ENCODE measurements around the gene TDRD7. TPM values are rescaled to one million over a fixed set of nuclear protein-coding genes. Genes with fewer than 3 reads are reported as not detected.

TDRD7 gene
- polyA plus RNA-seq, 1 of the 3 experiments (the other 2 are of a cell fraction) = 4.9 TPM

- H2AFZ ChIP-seq (ENCODE audit: low read depth) = no peak overlapping the region
- no peak overlapping the region for H3K4me2 ChIP-seq
- H3K4me3 ChIP-seq (ENCODE audit: low read depth in 2 of 2, low read length in 1 of 2) = no peak overlapping the region
- no peaks in the 10 kb centered on the region for H3K79me2 ChIP-seq (ENCODE audit: insufficient read depth)
- POLR2A ChIA-PET = no interaction called here
- no peaks in the 10 kb centered on the region for H3F3A ChIP-seq (replicated peaks; ENCODE audit: insufficient read depth)
- 97% methylated on average over 3 of the region's 3 CpGs for WGBS (ENCODE audit: low lambda C conversion rate)
- no peak overlapping the region for H3K9ac ChIP-seq
- TF ChIP-seq USF1 (IDR thresholded peaks at IDR 0.05; ENCODE audit: borderline replicate concordance, low read depth) = no peak
- TF ChIP-seq EP300 (IDR thresholded peaks at IDR 0.05; ENCODE audit: borderline replicate concordance in 1 of 2, low read depth in 1 of 2, low read length in 1 of 2) = no peak
- TF ChIP-seq POLR2AphosphoS5 (IDR thresholded peaks at IDR 0.05; ENCODE audit: low read depth, low read length) = no peak
- TF ChIP-seq TAF1 (IDR thresholded peaks at IDR 0.05; ENCODE audit: borderline replicate concordance, low read depth, low read length) = no peak
- TF ChIP-seq CTCF (IDR thresholded peaks at IDR 0.05) = no peak
- no peak for TF ChIP-seq RCOR1 (IDR thresholded peaks at IDR 0.05; ENCODE audit: low read length)
- TF ChIP-seq CHD2 (IDR thresholded peaks at IDR 0.05; ENCODE audit: low read length, partially characterized antibody) = no peak
- TF ChIP-seq MEF2A (IDR thresholded peaks at IDR 0.05; ENCODE audit: borderline replicate concordance, low read depth) = no peak
- TF ChIP-seq REST (IDR thresholded peaks at IDR 0.05; ENCODE audit: low read depth, low read length) = no peak
- no peak for TF ChIP-seq SMC3 (IDR thresholded peaks at IDR 0.05; ENCODE audit: low read depth, low read length)
- TF ChIP-seq RAD21 (IDR thresholded peaks at IDR 0.05; ENCODE audit: low read length) = no peak
- no peak for TF ChIP-seq GATA2 (CRISPR knock-in tag; IDR thresholded peaks at IDR 0.05)
- TF ChIP-seq NFIC (IDR thresholded peaks at IDR 0.05; ENCODE audit: borderline replicate concordance) = no peak
- no peak for TF ChIP-seq RFX5 (IDR thresholded peaks at IDR 0.05; ENCODE audit: low read length)
- TF ChIP-seq SIN3A (IDR thresholded peaks at IDR 0.05; ENCODE audit: borderline replicate concordance, low read depth, low read length) = no peak
- no peak for TF ChIP-seq FOXJ3 (CRISPR knock-in tag; IDR thresholded peaks at IDR 0.05)
- H4K20me1 ChIP-seq (ENCODE audit: insufficient read depth) = no peaks in the 10 kb centered on the region
- peaks cover 34 to 37% of the 10 kb centered on the region in 2 experiments for H3K36me3 ChIP-seq (replicated peaks in 1 of 2; ENCODE audit: control insufficient read depth in 1 of 2, insufficient read depth in 2 of 2, low read length in 1 of 2)
- H3K27me3 ChIP-seq (ENCODE audit: insufficient read depth) = no peaks in the 10 kb centered on the region
- CTCF ChIA-PET = interaction anchor here (1.8 to 2.0 kb wide), 3 partner anchors 11 to 574 kb away, joined by 3 to 5 read pairs (median 4); partner anchors contain the start of gene TDRD7
- peaks cover 0 to 2% of the 10 kb centered on the region in 2 experiments; a peak in 2 of 4 replicates for H3K4me1 ChIP-seq (ENCODE audit: control insufficient read depth in 1 of 2, insufficient read depth in 2 of 2, low read depth in 1 of 2, low read length in 1 of 2)
- no peaks in the 10 kb centered on the region for H3K9me2 ChIP-seq
- H3K27ac ChIP-seq (ENCODE audit: low read depth in 2 of 2, low read length in 1 of 2) = no peak overlapping the region
- DNase-seq = no peak
- H3K9me3 ChIP-seq = no peaks in the 10 kb centered on the region
Measured at GRCh38 chr9:97431044-97431441, 19.1 kb downstream of the TDRD7 start.

Data from SK-N-SH (cell line).